Measurements from ENCODE around the gene NKX1-1. TPM values are rescaled to one million over a fixed set of nuclear protein-coding genes. Genes with fewer than 3 reads are reported as not detected.
A peak's percentile ranks its signal among the peaks of the same experiment; 100 is the strongest.

Gene NKX1-1
- total RNA-seq, 1 donor from 2014 or later = not detected

- DNase-seq = no peak
Observed at GRCh38 chr4:1416051-1416947, 10.1 kb upstream of the NKX1-1 start.

- no peak for DNase-seq
Observed at GRCh38 chr4:1415681-1415981, 9.4 kb upstream of the NKX1-1 start.

- no peak for DNase-seq
Observed at GRCh38 chr4:1414831-1415680, 8.8 kb upstream of the NKX1-1 start.

- no peak for DNase-seq
Observed at GRCh38 chr4:1413687-1414479, 7.6 kb upstream of the NKX1-1 start.

- no peak for DNase-seq
Observed at GRCh38 chr4:1413204-1413663, 7.0 kb upstream of the NKX1-1 start.

GRCh38 chr4:1412376-1413203 lies 6.3 kb upstream of the NKX1-1 start:
- DNase-seq = no peak

- DNase-seq = no peak
Observed at GRCh38 chr4:1411436-1412375, 5.5 kb upstream of the NKX1-1 start.

GRCh38 chr4:1410491-1411325 lies 4.5 kb upstream of the NKX1-1 start:
- DNase-seq = peak; percentile 62

- no peak for DNase-seq
Observed at GRCh38 chr4:1409491-1410425, 3.5 kb upstream of the NKX1-1 start.

GRCh38 chr4:1409079-1409478 lies 2.8 kb upstream of the NKX1-1 start:
- DNase-seq = no peak

GRCh38 chr4:1408418-1408817 lies 2.2 kb upstream of the NKX1-1 start:
- DNase-seq = no peak

- no peak for DNase-seq
Observed at GRCh38 chr4:1407657-1408333, 1.6 kb upstream of the NKX1-1 start.

- no peak for DNase-seq
Observed at GRCh38 chr4:1406981-1407656, 877 bp upstream of the NKX1-1 start.

GRCh38 chr4:1405636-1406393 lies 427 bp downstream of the NKX1-1 start:
- DNase-seq = no peak

GRCh38 chr4:1405254-1405635 lies 997 bp downstream of the NKX1-1 start:
- no peak for DNase-seq

GRCh38 chr4:1404573-1405253 lies 1.5 kb downstream of the NKX1-1 start:
- DNase-seq = no peak

All from dermis blood vessel endothelial cell (primary cell).